ENCODE data around the gene SLC35A5. TPM values are rescaled to one million over a fixed set of nuclear protein-coding genes. Genes with fewer than 3 reads are reported as not detected.
"Not testable (repeated sequence)": the region's sequence is repeated elsewhere in the genome, so short reads cannot be mapped to it uniquely, and the experiment has no call there.

SLC35A5 gene
- total RNA-seq, 2 donors from 2014 or later: 8.5 to 17.4 TPM

- H3K36me3 Mint-ChIP-seq: peaks cover 25 to 26% of the 10 kb centered on the region in 2 donors
- no peaks in the 10 kb centered on the region for H3K9me3 Mint-ChIP-seq
- ATAC-seq (peak; percentile 56 to 63), DNase-seq (ENCODE audit: low spot score in 2 of 2) (no peak)
- H3K27ac Mint-ChIP-seq: peak overlapping the region; percentile 89 to 92
Observed at GRCh38 chr3:112561484-112561733, 436 bp upstream of the SLC35A5 start.

GRCh38 chr3:112564247-112564939, 2.5 kb downstream of the SLC35A5 start:
- not testable (repeated sequence) for H3K9me3 Mint-ChIP-seq; ATAC-seq; H3K27ac Mint-ChIP-seq; DNase-seq (ENCODE audit: low spot score in 2 of 2)
- H3K36me3 Mint-ChIP-seq: peaks cover 22 to 26% of the 10 kb centered on the region in 2 donors

GRCh38 chr3:112564940-112565305, 3.1 kb downstream of the SLC35A5 start:
- Mint-ChIP-seq H3K9me3 (no peaks in the 10 kb centered on the region), H3K27ac (peak overlapping the region in 1 of 2 donors; percentile 33), H3K36me3 (peaks cover 22 to 25% of the 10 kb centered on the region in 2 donors)
- ATAC-seq: no peak
- DNase-seq (ENCODE audit: low spot score in 2 of 2): no peak

- DNase-seq (ENCODE audit: low spot score in 2 of 2): no peak
- H3K9me3 Mint-ChIP-seq: no peaks in the 10 kb centered on the region
- no peak for ATAC-seq
- H3K36me3 Mint-ChIP-seq: peaks cover 17 to 18% of the 10 kb centered on the region in 2 donors
- H3K27ac Mint-ChIP-seq: no peak overlapping the region
Observed at GRCh38 chr3:112568642-112569041, 6.8 kb downstream of the SLC35A5 start.

- Mint-ChIP-seq H3K36me3 (peaks cover 17 to 18% of the 10 kb centered on the region in 2 donors), H3K9me3 (no peaks in the 10 kb centered on the region), H3K27ac (no peak overlapping the region)
- no peak for DNase-seq (ENCODE audit: low spot score in 2 of 2)
- no peak for ATAC-seq
Observed at GRCh38 chr3:112569265-112569664, 7.4 kb downstream of the SLC35A5 start.

- ATAC-seq (no peak), DNase-seq (ENCODE audit: low spot score in 2 of 2) (no peak)
- Mint-ChIP-seq H3K27ac (no peak overlapping the region), H3K36me3 (peaks cover 0 to 6% of the 10 kb centered on the region in 2 donors), H3K9me3 (no peaks in the 10 kb centered on the region)
Observed at GRCh38 chr3:112572701-112573100, 10.9 kb downstream of the SLC35A5 start.

GRCh38 chr3:112579232-112579631, 17.4 kb downstream of the SLC35A5 start:
- no peak overlapping the region for H3K27ac Mint-ChIP-seq
- ATAC-seq (no peak), DNase-seq (ENCODE audit: low spot score in 2 of 2) (no peak)
- H3K36me3 Mint-ChIP-seq: no peaks in the 10 kb centered on the region
- no peaks in the 10 kb centered on the region for H3K9me3 Mint-ChIP-seq

- H3K36me3 Mint-ChIP-seq: no peaks in the 10 kb centered on the region
- DNase-seq (ENCODE audit: low spot score in 2 of 2) (no peak), ATAC-seq (no peak)
- no peak overlapping the region for H3K27ac Mint-ChIP-seq
- H3K9me3 Mint-ChIP-seq: no peaks in the 10 kb centered on the region
Observed at GRCh38 chr3:112579697-112580096, 17.9 kb downstream of the SLC35A5 start.

GRCh38 chr3:112582244-112582874, 20.5 kb downstream of the SLC35A5 start:
- H3K36me3 Mint-ChIP-seq: peaks cover under 1 to 2% of the 10 kb centered on the region in 2 donors
- no peaks in the 10 kb centered on the region for H3K9me3 Mint-ChIP-seq
- peak in 1 of 2 donors; percentile 81 for ATAC-seq
- DNase-seq (ENCODE audit: low spot score in 2 of 2): peak in 1 of 2 donors; percentile 10
- H3K27ac Mint-ChIP-seq: no peak overlapping the region

- no peak overlapping the region for H3K27ac Mint-ChIP-seq
- no peak for ATAC-seq
- no peaks in the 10 kb centered on the region for H3K9me3 Mint-ChIP-seq
- peaks cover 5 to 6% of the 10 kb centered on the region in 2 donors for H3K36me3 Mint-ChIP-seq
- DNase-seq (ENCODE audit: low spot score in 2 of 2): no peak
Observed at GRCh38 chr3:112583105-112583504, 21.3 kb downstream of the SLC35A5 start.

- Mint-ChIP-seq H3K9me3 (no peaks in the 10 kb centered on the region), H3K36me3 (peaks cover 16 to 20% of the 10 kb centered on the region in 2 donors), H3K27ac (no peak overlapping the region)
- DNase-seq (ENCODE audit: low spot score in 2 of 2): no peak
- ATAC-seq: no peak
Observed at GRCh38 chr3:112585782-112586181, 23.9 kb downstream of the SLC35A5 start.

GRCh38 chr3:112587336-112587735, 25.5 kb downstream of the SLC35A5 start:
- Mint-ChIP-seq H3K36me3 (peaks cover 20 to 31% of the 10 kb centered on the region in 2 donors), H3K27ac (no peak overlapping the region), H3K9me3 (peaks cover 0 to 2% of the 10 kb centered on the region in 2 donors)
- DNase-seq (ENCODE audit: low spot score in 2 of 2) (no peak), ATAC-seq (no peak)

GRCh38 chr3:112593258-112593657, 31.4 kb downstream of the SLC35A5 start:
- Mint-ChIP-seq H3K36me3 (peaks cover 25 to 35% of the 10 kb centered on the region in 2 donors), H3K27ac (no peak overlapping the region)

GRCh38 chr3:112594856-112595255, 33.0 kb downstream of the SLC35A5 start:
- peaks cover 20 to 30% of the 10 kb centered on the region in 2 donors for H3K36me3 Mint-ChIP-seq
- peaks cover 0 to 12% of the 10 kb centered on the region in 2 donors for H3K9me3 Mint-ChIP-seq
- ATAC-seq (no peak), DNase-seq (ENCODE audit: low spot score in 2 of 2) (no peak)
- no peak overlapping the region for H3K27ac Mint-ChIP-seq

More at GRCh38 chr3:112593258-112593657, 31.4 kb downstream of the SLC35A5 start:
- ATAC-seq: no peak
- DNase-seq (ENCODE audit: low spot score in 2 of 2): no peak
- peaks cover 0 to 12% of the 10 kb centered on the region in 2 donors for H3K9me3 Mint-ChIP-seq

- ATAC-seq: no peak
- Mint-ChIP-seq H3K9me3 (peaks cover 0 to 3% of the 10 kb centered on the region in 2 donors), H3K36me3 (peaks cover 4% of the 10 kb centered on the region in 2 donors), H3K27ac (no peak overlapping the region)
- DNase-seq (ENCODE audit: low spot score in 2 of 2): no peak
Observed at GRCh38 chr3:112597945-112598344, 36.1 kb downstream of the SLC35A5 start.

- Mint-ChIP-seq H3K36me3 (no peaks in the 10 kb centered on the region), H3K9me3 (no peaks in the 10 kb centered on the region), H3K27ac (no peak overlapping the region)
- ATAC-seq: no peak
- no peak for DNase-seq (ENCODE audit: low spot score in 2 of 2)
Observed at GRCh38 chr3:112598731-112599130, 36.9 kb downstream of the SLC35A5 start.

GRCh38 chr3:112602217-112602838, 40.5 kb downstream of the SLC35A5 start:
- Mint-ChIP-seq H3K9me3 (no peaks in the 10 kb centered on the region), H3K36me3 (no peaks in the 10 kb centered on the region), H3K27ac (no peak overlapping the region)
- ATAC-seq: peak; percentile 51 to 83
- DNase-seq (ENCODE audit: low spot score in 2 of 2): no peak
